Measurements from ENCODE around the gene NCBP2.

NCBP2 gene

GRCh38 chr3:196942226-196942914 is at the start of gene NCBP2:
NCBP2 (minus strand) TSS chr3:196942528; CDS start chr3:196942503, 25 bp downstream.
- peak; percentile 100 for DNase-seq

DNA sequence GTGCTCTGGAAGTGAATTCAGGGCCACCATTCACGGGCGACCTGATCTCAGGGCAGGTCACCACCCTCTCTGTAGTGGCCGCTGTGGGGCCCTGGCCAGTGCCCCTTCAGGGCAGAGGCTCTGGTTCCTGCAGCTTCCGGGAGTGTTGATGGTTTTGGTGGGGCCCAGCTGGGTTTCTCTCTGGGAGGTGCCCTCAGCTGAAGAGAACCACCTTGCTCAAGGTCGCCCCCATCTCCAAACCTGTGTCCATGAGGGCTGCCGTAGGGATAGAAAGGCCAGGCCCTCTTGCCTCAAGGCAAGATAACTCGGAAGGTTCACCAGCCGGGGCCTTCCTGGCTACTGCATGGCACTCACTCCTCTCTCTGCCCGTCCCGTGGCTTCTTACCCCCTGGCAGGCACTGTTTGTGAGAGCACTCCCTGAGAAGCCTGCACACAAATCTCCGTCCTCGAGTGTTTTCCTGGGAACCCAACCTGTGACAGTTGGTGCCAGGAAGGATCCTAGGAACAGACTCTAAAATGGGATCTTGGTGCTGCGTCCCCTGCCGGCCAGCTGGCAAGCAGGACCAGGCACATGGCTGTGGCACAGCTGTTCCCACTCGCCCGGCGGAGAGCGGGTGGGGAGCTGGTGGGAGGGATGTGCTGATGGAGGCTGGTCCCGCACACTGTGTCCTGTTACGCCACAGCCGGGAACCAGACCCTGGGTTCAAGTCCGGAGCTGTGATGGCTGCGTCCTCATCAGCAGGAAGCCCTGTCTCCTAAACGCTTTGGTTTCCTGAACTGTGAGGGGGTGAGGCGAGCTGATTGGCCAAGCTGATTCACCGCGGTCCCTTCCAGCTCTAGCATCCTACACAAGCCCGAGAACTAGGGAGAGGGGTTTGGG is 49.5 kb upstream of the NCBP2 start:
- no peak for DNase-seq

- no peak for DNase-seq
Measured at GRCh38 chr3:196990601-196991007, 48.3 kb upstream of the NCBP2 start.

GRCh38 chr3:196989721-196990262 is 47.5 kb upstream of the NCBP2 start:
- DNase-seq, result peak; percentile 66

DNA sequence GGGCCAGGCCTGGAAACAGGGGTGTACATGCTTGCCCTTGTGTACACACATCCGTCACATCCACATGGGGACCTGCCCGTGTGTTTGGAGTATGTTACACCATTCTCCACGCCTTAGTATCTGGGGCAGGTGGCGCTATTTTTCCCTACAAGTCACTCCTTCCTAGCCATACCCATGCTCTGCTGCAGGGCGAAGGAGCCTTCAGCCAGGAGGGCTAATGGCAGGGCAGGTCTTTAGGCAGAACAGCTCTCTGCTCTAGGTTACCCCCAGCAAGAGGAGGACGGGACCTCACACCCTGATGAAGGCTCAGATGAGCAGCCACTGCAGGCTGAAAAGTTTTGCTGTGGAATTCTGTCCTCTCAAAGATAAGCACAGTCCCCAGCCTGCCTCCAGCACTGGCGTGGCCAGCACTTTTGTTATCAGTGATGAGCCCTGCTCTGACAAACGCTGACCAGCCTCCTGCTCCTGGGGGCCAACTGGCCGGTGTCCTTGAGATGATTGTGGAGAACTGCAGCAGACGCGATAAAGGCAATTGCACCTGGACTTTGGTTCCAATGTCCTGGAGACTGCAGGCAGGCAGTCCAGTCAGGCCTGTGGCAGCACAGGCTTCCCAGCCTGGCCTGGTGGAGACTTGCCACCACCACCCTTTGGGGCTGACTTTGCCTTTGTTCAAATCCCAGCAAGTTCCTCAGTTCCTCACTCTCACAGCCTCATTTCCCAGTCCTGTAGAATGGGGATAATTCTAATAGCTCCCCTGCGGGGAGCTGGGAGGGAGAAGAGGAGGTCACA is 46.1 kb upstream of the NCBP2 start:
- DNase-seq, result no peak

DNA sequence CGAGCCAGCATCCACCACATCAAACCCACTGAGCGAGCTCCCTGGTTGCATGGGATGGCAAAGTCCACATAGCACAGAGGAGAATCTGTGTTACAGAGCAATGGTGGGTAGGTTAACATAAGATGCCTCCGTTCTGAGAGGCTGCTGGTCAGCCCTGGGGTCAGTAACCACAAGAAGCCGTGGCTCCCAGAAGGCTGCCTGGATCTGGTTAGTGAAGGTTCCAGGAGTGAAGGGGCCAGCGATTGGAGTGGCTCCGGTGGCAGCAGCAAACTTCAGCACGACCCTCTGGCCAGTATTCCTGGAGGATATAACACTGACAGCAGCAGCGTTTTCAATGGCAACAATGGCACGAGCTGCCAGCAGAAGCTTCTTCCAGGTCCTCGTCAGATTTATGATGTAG is 44.7 kb upstream of the NCBP2 start:
- DNase-seq, result no peak

GRCh38 chr3:196985954-196986885 is 43.9 kb upstream of the NCBP2 start:
- no peak for DNase-seq

GRCh38 chr3:196985298-196985697 is 43.0 kb upstream of the NCBP2 start:
- DNase-seq, result no peak

- DNase-seq, result no peak
Measured at GRCh38 chr3:196983186-196983585, 40.9 kb upstream of the NCBP2 start.

GRCh38 chr3:196981657-196982056 is 39.3 kb upstream of the NCBP2 start:
- DNase-seq, result no peak

GRCh38 chr3:196979545-196979944 is 37.2 kb upstream of the NCBP2 start:
- DNase-seq, result no peak

GRCh38 chr3:196976941-196977340 is 34.6 kb upstream of the NCBP2 start:
- no peak for DNase-seq

GRCh38 chr3:196975349-196975748 is 33.0 kb upstream of the NCBP2 start:
- no peak for DNase-seq

DNA sequence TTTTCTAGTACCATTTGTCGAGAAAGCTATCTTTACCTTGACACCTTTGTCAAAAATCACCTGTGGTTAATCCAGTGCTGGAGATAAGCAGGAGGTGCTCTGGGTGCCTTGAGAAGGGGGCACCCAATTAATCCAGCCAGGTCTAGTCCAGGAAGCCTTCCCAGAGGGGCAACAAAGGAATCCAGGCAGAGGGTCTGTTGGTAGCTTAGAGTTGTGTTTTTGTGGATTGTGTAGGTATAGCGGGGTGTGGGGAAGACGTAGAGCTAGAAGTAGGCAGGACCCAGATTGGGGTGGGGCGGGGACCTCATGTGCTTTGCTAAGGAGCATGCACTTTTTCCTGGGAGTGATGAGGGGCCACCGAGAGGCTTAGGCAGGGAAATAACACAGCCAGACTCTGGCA is 32.3 kb upstream of the NCBP2 start:
- DNase-seq, result no peak

GRCh38 chr3:196971094-196971698 is 28.9 kb upstream of the NCBP2 start:
- no peak for DNase-seq

- no peak for DNase-seq
Measured at GRCh38 chr3:196970547-196971093, 28.3 kb upstream of the NCBP2 start.

DNA sequence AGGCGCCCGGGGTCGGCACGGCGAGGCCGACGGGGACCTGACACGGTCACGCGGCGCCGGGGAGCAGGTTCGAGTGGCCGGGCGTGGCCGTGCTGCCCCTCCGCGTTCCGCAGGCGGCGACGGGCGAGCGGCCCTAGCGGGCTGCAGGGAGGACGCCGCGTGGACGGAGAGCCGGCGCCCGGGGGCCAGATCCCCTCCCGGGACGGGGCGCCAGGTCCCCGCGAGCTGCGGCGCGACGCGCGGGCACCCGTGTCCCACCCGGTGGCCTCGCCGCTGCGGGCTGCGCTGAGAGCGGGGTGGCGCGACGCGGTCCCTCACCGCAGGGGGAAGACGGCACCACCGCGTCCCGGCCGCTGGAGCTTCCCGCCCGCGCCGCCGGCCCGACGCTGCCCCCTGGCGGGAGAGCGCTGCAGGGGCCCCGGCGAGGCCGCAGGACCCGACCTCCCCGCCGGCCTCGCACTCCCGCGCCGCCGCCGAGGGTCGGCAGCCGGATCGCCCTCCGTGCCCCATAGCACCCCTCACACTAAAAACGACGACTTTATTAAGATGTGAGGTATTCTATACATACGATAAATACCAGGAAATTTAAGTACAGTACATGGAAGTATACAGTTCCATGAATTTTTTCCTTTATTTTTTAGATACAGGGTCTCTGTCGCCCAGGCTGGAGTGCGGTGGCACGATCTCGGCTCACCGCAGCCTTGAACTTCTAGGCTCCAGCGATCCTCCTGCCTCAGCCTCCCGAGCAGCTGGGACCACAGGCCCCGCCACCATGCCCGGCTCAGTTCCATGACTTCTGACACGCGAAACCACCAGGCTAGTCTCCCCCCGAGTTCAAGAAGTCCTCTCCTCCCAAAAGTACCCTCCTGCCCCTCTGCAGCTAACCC is 27.6 kb upstream of the NCBP2 start:
- peak; percentile 70 for DNase-seq

- peak; percentile 27 for DNase-seq
Measured at GRCh38 chr3:196969134-196969659, 26.9 kb upstream of the NCBP2 start.

DNA sequence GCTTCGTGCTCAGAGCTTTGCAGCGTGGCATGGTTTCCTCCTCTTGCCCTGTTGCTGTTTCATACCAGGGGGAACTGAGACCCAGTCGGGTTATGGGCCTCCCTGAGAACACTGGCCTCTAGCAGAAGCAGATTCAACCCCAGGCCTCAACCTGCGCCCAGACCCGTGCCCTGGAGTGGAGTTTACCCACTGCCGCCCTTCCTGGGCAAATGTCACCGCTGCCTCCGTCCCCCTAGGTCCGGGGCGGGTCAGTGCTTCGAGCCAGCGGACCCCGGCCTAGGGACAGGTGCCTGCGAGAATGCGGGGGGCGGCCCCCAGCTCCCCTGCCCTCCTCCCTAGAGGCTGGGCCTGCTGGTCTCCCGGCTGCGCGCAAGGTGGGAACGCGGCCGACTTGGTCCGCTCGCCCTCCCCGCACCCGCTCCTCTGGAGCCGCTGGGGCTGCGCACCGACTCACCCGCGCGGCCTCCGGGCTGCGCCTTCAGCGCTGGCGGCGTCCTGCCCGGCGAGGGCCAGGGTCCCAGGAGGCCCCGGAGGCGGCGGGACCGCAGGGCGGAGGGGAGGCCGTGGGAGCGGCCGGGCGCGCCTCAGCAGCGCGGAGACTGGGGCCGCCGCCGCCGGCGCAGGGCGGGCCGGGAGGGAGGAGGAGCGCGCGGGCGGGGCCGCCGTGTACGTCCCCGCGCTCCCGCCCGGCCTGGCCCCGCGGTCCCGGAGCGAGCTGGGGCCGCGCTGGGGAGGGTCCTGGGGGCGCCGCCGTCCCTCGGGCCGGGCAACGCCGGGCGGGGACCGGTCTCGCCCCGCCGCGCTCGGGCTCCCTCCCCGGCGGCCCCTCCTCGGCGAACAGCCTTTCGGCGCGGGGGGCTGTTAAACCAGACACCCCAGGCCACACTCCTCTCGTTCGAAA is 26.2 kb upstream of the NCBP2 start, which contains the start of gene PIGZ:
Gene PIGZ, minus strand, starts transcription at position 601 of the 901 bp plus-strand sequence. CDS start 16,802 bp downstream, outside the sequence.
- DNase-seq, result peak; percentile 61

Data from NCI-H774 (cell line).